ENCODE measurements around the gene ZXDC.

The ZXDC gene

GRCh38 chr3:126511291-126511690 lies 35.6 kb upstream of the ZXDC start:
- DNase-seq: no peak

GRCh38 chr3:126510308-126510910 lies 34.7 kb upstream of the ZXDC start:
- no peak for DNase-seq

GRCh38 chr3:126509597-126510307 lies 34.1 kb upstream of the ZXDC start:
- DNase-seq: no peak

DNA sequence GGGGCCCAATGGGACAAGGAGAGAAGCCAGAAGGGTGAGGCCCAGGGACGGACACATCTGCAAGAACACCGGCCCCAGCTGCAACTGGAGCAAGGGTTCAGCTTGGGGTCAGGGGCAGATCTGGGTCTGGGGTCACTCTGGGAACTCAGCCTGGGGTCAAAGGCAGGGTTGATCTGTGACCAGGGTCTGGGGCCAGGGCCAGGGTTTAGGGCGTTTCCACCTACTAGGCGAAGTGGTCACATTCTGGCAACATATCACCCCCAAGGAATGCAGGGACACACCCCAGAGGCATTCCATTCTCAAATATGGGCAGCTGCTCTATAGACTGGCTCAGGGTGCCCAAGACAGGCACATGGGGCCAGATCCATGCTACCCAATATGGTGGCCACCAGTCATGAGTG lies 32.9 kb upstream of the ZXDC start:
- DNase-seq: no peak

GRCh38 chr3:126507886-126508285 lies 32.2 kb upstream of the ZXDC start:
- no peak for DNase-seq

GRCh38 chr3:126503701-126504100 lies 28.0 kb upstream of the ZXDC start:
- no peak for DNase-seq

DNA sequence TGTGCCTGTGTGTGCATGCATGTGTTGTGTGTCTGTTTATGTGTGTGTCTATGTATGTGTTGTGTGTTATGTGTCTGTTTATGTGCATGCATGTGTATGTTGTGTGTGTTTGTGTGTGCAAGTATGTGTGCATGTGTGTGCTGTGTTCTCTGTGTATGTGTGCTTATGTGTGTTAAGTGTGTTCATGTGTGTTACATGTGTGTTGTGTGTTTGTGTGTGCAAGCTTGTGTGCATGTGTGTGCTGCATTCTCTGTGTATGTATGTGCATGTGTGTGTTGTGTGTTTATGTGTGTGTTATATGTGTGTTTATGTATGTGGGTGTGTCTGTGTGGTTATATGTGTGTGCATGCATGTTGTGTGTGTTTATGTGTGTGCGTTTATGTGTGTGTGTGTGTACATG lies 27.0 kb upstream of the ZXDC start:
- DNase-seq: no peak

DNA sequence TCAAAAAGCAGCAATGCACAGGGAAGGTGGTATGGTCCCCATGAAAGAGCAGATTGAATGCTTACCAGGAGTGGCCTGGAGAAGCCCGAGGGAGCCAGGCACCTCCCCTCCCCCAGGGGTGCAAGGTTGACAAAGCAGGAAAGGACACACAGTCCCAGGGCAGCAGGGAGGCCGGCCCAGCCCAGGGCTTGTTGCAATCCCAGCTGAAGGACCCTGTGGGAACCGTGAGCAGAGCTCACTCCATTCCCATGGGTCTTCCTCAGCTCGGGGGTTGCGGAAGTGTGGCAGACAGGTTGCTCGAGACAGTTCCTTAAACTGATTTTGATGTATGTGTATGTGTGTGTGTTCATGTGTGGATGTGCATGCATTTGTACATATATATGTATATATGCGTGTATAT lies 26.0 kb upstream of the ZXDC start:
- DNase-seq: no peak

- no peak for DNase-seq
These were observed 25.4 kb upstream of the ZXDC start for GRCh38 chr3:126501054-126501453.

- DNase-seq: no peak
These were observed 24.3 kb upstream of the ZXDC start for GRCh38 chr3:126500016-126500415.

- no peak for DNase-seq
These were observed 23.7 kb upstream of the ZXDC start for GRCh38 chr3:126499401-126499800.

DNA sequence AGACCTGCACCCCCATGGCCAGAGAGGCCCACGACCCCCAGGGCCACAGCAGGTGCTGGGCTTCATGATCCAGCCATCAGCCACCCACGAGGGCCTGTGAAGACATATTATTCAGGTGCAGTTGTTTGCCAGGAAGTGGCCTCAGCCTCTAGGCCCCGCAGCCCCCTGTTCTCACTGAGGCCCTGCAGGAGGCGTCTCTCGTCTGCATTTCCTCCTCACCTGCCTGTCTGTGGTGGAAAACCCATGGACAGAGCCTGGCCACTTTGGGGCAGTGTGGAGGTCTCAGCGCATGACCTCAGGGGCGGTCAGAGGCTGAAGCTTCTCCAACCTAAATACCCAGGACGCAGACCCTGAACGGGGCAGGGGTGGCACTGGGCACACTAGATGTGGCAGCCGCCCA lies 23.2 kb upstream of the ZXDC start:
- no peak for DNase-seq

GRCh38 chr3:126498461-126498860 lies 22.8 kb upstream of the ZXDC start:
- DNase-seq: no peak

DNA sequence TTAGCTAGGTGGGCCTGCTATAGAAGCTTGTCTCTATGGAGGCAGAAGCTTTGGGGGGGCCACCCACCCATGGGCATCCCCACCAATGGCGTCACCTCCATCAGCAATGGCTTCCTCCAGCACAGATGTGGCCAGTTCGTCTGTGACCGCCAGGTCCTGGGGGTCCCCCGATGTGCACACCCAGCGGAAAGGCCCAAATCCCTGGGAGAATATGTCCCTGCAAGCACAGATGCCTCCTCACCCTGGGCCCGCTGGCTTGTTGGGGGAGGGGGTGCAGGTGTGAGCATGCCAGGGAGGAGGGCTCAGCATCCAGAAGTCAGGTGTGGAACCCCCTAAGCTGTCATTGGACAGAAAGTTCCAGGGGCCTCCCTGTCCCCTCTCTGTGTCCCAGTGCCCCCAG lies 22.3 kb upstream of the ZXDC start:
- DNase-seq: no peak

DNA sequence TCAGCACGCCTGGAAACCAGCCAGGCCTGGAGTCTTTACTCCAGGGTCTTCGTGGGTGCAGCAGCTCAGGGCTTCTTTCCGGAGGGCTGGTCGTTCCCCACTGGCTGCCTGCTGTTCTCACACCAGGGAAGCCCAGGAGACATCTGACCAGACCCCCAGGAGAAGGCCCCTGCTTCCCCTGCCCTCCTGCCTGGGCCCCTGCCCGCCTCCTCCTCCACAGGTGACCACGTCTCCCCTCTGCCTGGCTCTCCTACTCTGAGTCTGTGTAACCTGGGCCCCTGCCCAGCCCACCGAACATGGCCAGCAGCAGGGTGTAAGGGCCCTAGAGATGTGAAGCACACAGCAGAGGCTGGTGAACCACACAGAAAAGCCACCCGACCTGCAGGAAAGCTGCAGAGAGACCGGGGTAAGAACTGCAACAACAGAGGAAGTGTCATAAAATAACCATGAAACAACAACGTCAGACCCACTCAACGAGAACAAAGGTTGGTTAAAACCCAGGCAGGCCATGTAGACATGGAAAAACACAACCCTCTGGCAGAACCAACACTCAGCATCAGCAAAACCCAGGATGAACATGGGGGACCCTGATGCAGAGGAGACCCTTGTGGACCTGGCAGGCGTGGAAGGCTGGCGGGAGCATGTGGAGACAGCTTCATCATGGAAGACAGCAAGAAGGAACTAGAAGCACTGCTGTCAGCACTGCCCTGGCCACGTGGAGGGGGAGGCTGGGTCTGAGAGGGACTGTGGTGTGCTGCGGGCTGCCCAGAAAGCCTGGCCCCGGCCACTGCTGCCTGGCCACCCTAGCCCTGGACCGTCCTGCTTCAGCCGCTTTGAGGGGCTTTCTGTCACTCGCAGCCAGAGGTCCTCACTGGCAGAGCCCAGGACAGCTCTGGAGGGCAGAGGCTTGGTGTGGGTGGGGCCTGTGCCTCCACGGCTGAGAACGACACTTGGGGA lies 21.5 kb upstream of the ZXDC start:
- DNase-seq: no peak

DNA sequence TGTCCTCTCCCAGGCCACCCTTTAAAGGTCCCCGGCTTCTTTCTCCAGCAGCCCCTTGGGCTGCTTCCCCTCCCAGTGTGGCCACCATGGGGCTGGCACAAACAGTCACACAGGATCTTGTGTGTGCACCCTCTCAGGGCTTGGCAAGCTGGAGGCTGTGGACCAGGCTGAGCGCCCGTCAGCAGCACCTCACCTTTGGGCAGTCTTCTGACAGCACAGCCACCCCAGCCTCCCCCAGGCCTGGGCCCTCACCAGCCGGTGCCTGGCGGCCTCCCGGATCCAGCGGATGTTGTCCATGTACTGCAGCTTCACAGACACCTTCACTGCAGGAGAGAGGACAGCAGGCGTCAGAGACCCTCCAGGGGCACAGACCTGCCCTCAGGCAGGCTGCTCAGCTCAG lies 20.1 kb upstream of the ZXDC start:
- DNase-seq: no peak

DNA sequence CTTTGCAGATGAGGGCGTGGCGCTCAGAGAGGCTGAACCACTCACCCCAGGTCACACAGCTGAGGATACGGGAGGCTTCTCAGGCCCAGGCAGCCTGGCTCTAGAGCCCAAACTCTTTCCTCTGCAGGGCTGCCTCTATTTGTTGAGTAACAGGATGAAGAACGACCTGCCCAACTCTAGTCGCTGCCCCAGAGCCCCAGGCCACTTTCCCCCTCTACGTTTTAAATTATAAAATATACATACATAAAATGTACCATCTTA lies 19.2 kb upstream of the ZXDC start:
- DNase-seq: no peak

DNA sequence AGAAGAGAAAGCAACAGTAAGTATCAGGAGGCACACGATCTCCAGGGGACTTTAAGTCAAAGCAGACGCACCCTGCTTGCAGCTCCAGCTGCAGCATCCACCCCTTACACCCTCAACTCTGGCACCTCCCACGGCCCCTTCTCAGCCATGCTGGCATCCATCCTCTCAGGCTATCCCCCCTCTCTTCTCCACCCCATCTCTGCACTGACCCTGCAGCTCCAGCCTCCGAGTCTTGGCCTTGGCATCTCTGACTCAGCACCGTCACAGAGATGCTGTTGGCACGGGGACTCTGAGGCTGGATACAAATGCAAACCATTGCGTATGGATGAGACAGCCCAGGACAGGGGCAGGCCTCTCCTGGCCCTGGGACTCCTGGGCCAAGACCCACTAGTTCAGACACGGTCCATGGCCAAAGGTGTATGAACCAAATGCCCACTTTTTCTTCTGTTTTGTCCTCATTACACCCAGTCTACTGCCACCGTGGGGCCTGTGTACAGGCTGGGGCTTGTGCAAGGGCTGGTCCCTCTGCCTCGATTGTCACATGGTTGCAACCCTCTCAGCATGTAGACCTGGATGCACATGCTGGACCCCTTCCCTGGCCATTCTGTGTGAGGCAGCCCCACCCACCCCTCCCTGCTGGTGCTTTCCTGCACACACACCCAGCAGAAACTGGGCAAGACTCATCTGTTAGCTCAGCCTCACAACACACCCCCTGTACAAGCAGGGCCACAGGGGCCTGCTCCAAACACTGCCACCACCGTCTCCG lies 18.7 kb upstream of the ZXDC start:
- DNase-seq: no peak

DNA sequence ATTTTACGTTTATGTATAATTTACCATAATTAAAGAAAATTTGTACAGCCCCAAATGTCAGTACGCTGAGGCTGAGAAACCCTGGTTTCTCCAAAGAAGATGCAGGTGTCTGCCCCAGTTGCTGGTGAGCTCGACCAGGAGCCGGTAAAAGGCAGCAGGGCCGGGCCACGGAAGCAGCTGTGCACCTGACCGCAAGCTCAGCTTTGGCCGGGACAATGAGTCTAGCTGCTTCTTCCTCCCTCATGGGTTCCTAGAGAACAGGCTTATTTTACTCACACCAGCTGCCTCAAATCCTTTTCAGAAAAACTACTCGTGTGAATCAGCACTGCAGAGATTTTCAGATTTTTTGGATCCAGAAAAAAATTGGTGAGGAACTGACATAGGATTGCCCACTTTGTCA lies 18.0 kb upstream of the ZXDC start:
- DNase-seq: no peak

GRCh38 chr3:126493051-126493450 lies 17.4 kb upstream of the ZXDC start:
- DNase-seq: no peak

DNA sequence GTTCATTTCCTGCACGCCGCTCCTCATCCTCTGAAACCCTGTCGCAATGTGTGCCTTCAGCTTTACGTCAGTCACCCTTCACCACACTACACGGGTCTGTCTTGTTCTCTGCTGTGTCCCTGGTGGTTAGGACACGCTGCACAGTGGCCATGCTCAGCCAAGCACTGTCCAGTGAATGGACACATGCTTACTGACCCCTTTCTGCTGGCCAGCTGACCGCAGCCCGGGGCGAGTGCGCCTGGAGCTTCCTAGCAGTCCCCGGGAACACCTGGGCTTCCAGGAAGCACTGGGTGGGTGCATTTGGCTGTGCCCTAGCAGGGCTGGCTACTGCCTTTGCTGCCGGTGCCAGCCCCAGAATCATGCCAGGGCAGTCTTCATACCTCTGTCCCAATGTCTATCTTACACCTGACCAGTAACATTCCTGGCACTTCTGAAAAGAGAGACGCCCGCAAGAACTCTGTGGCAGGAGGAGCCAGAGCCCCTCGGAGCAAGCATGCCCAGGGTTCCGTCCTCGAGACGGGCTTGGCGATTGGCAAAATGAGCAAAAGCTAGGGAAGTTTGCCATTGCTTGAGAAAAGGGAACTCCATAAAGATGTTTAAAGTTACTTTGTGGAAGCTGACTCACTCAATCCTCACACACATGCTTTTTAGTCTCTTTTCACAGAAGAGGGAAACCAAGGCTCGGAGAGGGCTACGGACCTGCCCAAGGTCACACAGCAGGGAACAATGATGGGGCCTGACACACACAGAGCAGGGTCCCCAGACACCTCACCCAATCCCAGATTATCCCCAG lies 15.7 kb upstream of the ZXDC start:
- DNase-seq: no peak

DNA sequence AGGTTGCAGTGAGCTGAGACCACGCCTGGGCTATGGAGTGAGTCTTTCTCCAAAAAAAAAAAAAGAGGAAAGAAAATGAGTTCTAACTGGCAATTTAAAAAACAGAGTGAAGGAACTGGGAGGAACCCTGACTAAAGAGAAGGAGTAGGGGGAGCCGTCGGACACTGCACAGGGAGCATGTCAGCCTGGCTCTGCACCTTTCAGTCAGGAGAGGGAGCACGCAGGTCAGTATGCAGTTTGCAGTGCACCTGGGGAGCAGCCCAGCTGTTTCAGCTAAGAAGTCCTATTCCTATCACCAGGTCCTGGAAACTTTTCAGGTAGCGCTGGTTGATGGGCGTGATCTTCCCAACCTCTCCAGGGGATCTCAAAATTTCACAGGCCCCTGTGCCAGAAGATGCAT lies 14.9 kb upstream of the ZXDC start:
- no peak for DNase-seq

Measured in OCI-M1 (cell line).